Measurements from ENCODE around the gene MCC.

MCC gene

GRCh38 chr5:113036321-113036720, 451.9 kb downstream of the MCC start:
- no peak for DNase-seq
- H3K4me1 ChIP-seq (ENCODE audit: control insufficient read depth, insufficient read depth, low read length, poor library complexity, severe bottlenecking): no peaks in the 10 kb centered on the region
- H3K27me3 ChIP-seq (replicated peaks; ENCODE audit: control insufficient read depth, insufficient read depth, low read length, poor library complexity, severe bottlenecking): no peaks in the 10 kb centered on the region
- no peaks in the 10 kb centered on the region for H3K36me3 ChIP-seq (ENCODE audit: control insufficient read depth, insufficient read depth, low read length)
- no peaks in the 10 kb centered on the region for H3K9me3 ChIP-seq (ENCODE audit: control insufficient read depth, low read length)
- no peak overlapping the region for H3K4me3 ChIP-seq (ENCODE audit: insufficient read depth, low read depth, low read length, poor library complexity, severe bottlenecking)
- no peak overlapping the region for H3K27ac ChIP-seq (ENCODE audit: insufficient read depth, low read length, poor library complexity, severe bottlenecking)

GRCh38 chr5:113035096-113035495, 453.2 kb downstream of the MCC start:
- H3K27me3 ChIP-seq (replicated peaks; ENCODE audit: control insufficient read depth, insufficient read depth, low read length, poor library complexity, severe bottlenecking): no peaks in the 10 kb centered on the region
- no peak overlapping the region for H3K27ac ChIP-seq (ENCODE audit: insufficient read depth, low read length, poor library complexity, severe bottlenecking)
- H3K36me3 ChIP-seq (ENCODE audit: control insufficient read depth, insufficient read depth, low read length): no peaks in the 10 kb centered on the region
- H3K4me1 ChIP-seq (ENCODE audit: control insufficient read depth, insufficient read depth, low read length, poor library complexity, severe bottlenecking): no peaks in the 10 kb centered on the region
- H3K4me3 ChIP-seq (ENCODE audit: insufficient read depth, low read depth, low read length, poor library complexity, severe bottlenecking): no peak overlapping the region
- DNase-seq: no peak
- no peaks in the 10 kb centered on the region for H3K9me3 ChIP-seq (ENCODE audit: control insufficient read depth, low read length)

- Histone ChIP-seq H3K27me3 (replicated peaks; ENCODE audit: control insufficient read depth, insufficient read depth, low read length, poor library complexity, severe bottlenecking) (no peaks in the 10 kb centered on the region), H3K4me1 (ENCODE audit: control insufficient read depth, insufficient read depth, low read length, poor library complexity, severe bottlenecking) (no peaks in the 10 kb centered on the region), H3K9me3 (ENCODE audit: control insufficient read depth, low read length) (no peaks in the 10 kb centered on the region), H3K27ac (ENCODE audit: insufficient read depth, low read length, poor library complexity, severe bottlenecking) (no peak overlapping the region), H3K4me3 (ENCODE audit: insufficient read depth, low read depth, low read length, poor library complexity, severe bottlenecking) (no peak overlapping the region), H3K36me3 (ENCODE audit: control insufficient read depth, insufficient read depth, low read length) (no peaks in the 10 kb centered on the region)
- no peak for DNase-seq
Observed at GRCh38 chr5:113034182-113034773, 454.0 kb downstream of the MCC start.

- H3K27me3 ChIP-seq (replicated peaks; ENCODE audit: control insufficient read depth, insufficient read depth, low read length, poor library complexity, severe bottlenecking): no peaks in the 10 kb centered on the region
- no peak for DNase-seq
Observed at GRCh38 chr5:113031557-113031956, 456.7 kb downstream of the MCC start.

GRCh38 chr5:113031104-113031503, 457.1 kb downstream of the MCC start:
- Histone ChIP-seq H3K36me3 (ENCODE audit: control insufficient read depth, insufficient read depth, low read length) (peaks cover 17% of the 10 kb centered on the region), H3K4me1 (ENCODE audit: control insufficient read depth, insufficient read depth, low read length, poor library complexity, severe bottlenecking) (no peaks in the 10 kb centered on the region), H3K4me3 (ENCODE audit: insufficient read depth, low read depth, low read length, poor library complexity, severe bottlenecking) (no peak overlapping the region), H3K27ac (ENCODE audit: insufficient read depth, low read length, poor library complexity, severe bottlenecking) (no peak overlapping the region), H3K27me3 (replicated peaks; ENCODE audit: control insufficient read depth, insufficient read depth, low read length, poor library complexity, severe bottlenecking) (no peaks in the 10 kb centered on the region), H3K9me3 (ENCODE audit: control insufficient read depth, low read length) (no peaks in the 10 kb centered on the region)
- no peak for DNase-seq

More at GRCh38 chr5:113031557-113031956, 456.7 kb downstream of the MCC start:
- no peak overlapping the region for H3K27ac ChIP-seq (ENCODE audit: insufficient read depth, low read length, poor library complexity, severe bottlenecking)
- no peaks in the 10 kb centered on the region for H3K9me3 ChIP-seq (ENCODE audit: control insufficient read depth, low read length)
- H3K4me3 ChIP-seq (ENCODE audit: insufficient read depth, low read depth, low read length, poor library complexity, severe bottlenecking): no peak overlapping the region
- H3K4me1 ChIP-seq (ENCODE audit: control insufficient read depth, insufficient read depth, low read length, poor library complexity, severe bottlenecking): no peaks in the 10 kb centered on the region
- H3K36me3 ChIP-seq (ENCODE audit: control insufficient read depth, insufficient read depth, low read length): peaks cover 16% of the 10 kb centered on the region

- Histone ChIP-seq H3K27me3 (replicated peaks; ENCODE audit: control insufficient read depth, insufficient read depth, low read length, poor library complexity, severe bottlenecking) (no peaks in the 10 kb centered on the region), H3K4me1 (ENCODE audit: control insufficient read depth, insufficient read depth, low read length, poor library complexity, severe bottlenecking) (no peaks in the 10 kb centered on the region), H3K27ac (ENCODE audit: insufficient read depth, low read length, poor library complexity, severe bottlenecking) (no peak overlapping the region), H3K4me3 (ENCODE audit: insufficient read depth, low read depth, low read length, poor library complexity, severe bottlenecking) (no peak overlapping the region), H3K9me3 (ENCODE audit: control insufficient read depth, low read length) (no peaks in the 10 kb centered on the region), H3K36me3 (ENCODE audit: control insufficient read depth, insufficient read depth, low read length) (peaks cover 17% of the 10 kb centered on the region)
- no peak for DNase-seq
Observed at GRCh38 chr5:113029614-113030013, 458.6 kb downstream of the MCC start.

- H3K27ac ChIP-seq (ENCODE audit: insufficient read depth, low read length, poor library complexity, severe bottlenecking): no peak overlapping the region
- no peak for DNase-seq
- H3K4me1 ChIP-seq (ENCODE audit: control insufficient read depth, insufficient read depth, low read length, poor library complexity, severe bottlenecking): peaks cover 15% of the 10 kb centered on the region
- H3K27me3 ChIP-seq (replicated peaks; ENCODE audit: control insufficient read depth, insufficient read depth, low read length, poor library complexity, severe bottlenecking): no peaks in the 10 kb centered on the region
- no peak overlapping the region for H3K4me3 ChIP-seq (ENCODE audit: insufficient read depth, low read depth, low read length, poor library complexity, severe bottlenecking)
- no peaks in the 10 kb centered on the region for H3K9me3 ChIP-seq (ENCODE audit: control insufficient read depth, low read length)
- peaks cover 17% of the 10 kb centered on the region for H3K36me3 ChIP-seq (ENCODE audit: control insufficient read depth, insufficient read depth, low read length)
Observed at GRCh38 chr5:113027431-113027830, 460.8 kb downstream of the MCC start.

- H3K36me3 ChIP-seq (ENCODE audit: control insufficient read depth, insufficient read depth, low read length): peaks cover 17% of the 10 kb centered on the region
- no peak overlapping the region for H3K4me3 ChIP-seq (ENCODE audit: insufficient read depth, low read depth, low read length, poor library complexity, severe bottlenecking)
- no peak overlapping the region for H3K27ac ChIP-seq (ENCODE audit: insufficient read depth, low read length, poor library complexity, severe bottlenecking)
- no peaks in the 10 kb centered on the region for H3K27me3 ChIP-seq (replicated peaks; ENCODE audit: control insufficient read depth, insufficient read depth, low read length, poor library complexity, severe bottlenecking)
- H3K4me1 ChIP-seq (ENCODE audit: control insufficient read depth, insufficient read depth, low read length, poor library complexity, severe bottlenecking): peaks cover 19% of the 10 kb centered on the region
- H3K9me3 ChIP-seq (ENCODE audit: control insufficient read depth, low read length): no peaks in the 10 kb centered on the region
- no peak for DNase-seq
Observed at GRCh38 chr5:113027015-113027414, 461.2 kb downstream of the MCC start.

- Histone ChIP-seq H3K4me3 (ENCODE audit: insufficient read depth, low read depth, low read length, poor library complexity, severe bottlenecking) (no peak overlapping the region), H3K9me3 (ENCODE audit: control insufficient read depth, low read length) (no peaks in the 10 kb centered on the region)
Observed at GRCh38 chr5:113026211-113026610, 462.0 kb downstream of the MCC start.

GRCh38 chr5:113025596-113025995, 462.7 kb downstream of the MCC start:
- Histone ChIP-seq H3K4me1 (ENCODE audit: control insufficient read depth, insufficient read depth, low read length, poor library complexity, severe bottlenecking) (peaks cover 31% of the 10 kb centered on the region), H3K9me3 (ENCODE audit: control insufficient read depth, low read length) (no peaks in the 10 kb centered on the region), H3K36me3 (ENCODE audit: control insufficient read depth, insufficient read depth, low read length) (peaks cover 17% of the 10 kb centered on the region), H3K4me3 (ENCODE audit: insufficient read depth, low read depth, low read length, poor library complexity, severe bottlenecking) (no peak overlapping the region), H3K27ac (ENCODE audit: insufficient read depth, low read length, poor library complexity, severe bottlenecking) (no peak overlapping the region), H3K27me3 (replicated peaks; ENCODE audit: control insufficient read depth, insufficient read depth, low read length, poor library complexity, severe bottlenecking) (no peaks in the 10 kb centered on the region)
- DNase-seq: no peak

More at GRCh38 chr5:113026211-113026610, 462.0 kb downstream of the MCC start:
- H3K27me3 ChIP-seq (replicated peaks; ENCODE audit: control insufficient read depth, insufficient read depth, low read length, poor library complexity, severe bottlenecking): no peaks in the 10 kb centered on the region
- peaks cover 27% of the 10 kb centered on the region for H3K4me1 ChIP-seq (ENCODE audit: control insufficient read depth, insufficient read depth, low read length, poor library complexity, severe bottlenecking)
- peaks cover 17% of the 10 kb centered on the region for H3K36me3 ChIP-seq (ENCODE audit: control insufficient read depth, insufficient read depth, low read length)
- no peak overlapping the region for H3K27ac ChIP-seq (ENCODE audit: insufficient read depth, low read length, poor library complexity, severe bottlenecking)
- no peak for DNase-seq
